NCI-H2196 treated with DMSO at 0.1 percent for 48 hours (cell line): ENCODE results near the gene ADGB.

Source experiments
- DNase-seq: peaks from one replicate; lab custom pipeline; 2025; ENCODE audit not compliant: unreplicated experiment; lab: John Stamatoyannopoulos, UW

Gene ADGB

GRCh38 chr6:146859795-146860495 lies 261.2 kb downstream of the ADGB start:
- DNase-seq = no peak

GRCh38 chr6:146860583-146860982 lies 261.8 kb downstream of the ADGB start:
- no peak for DNase-seq

GRCh38 chr6:146861029-146861563 lies 262.3 kb downstream of the ADGB start:
- no peak for DNase-seq

- no peak for DNase-seq
Observed at GRCh38 chr6:146861716-146862115, 262.9 kb downstream of the ADGB start.

GRCh38 chr6:146862508-146862919 lies 263.7 kb downstream of the ADGB start:
- DNase-seq = no peak

GRCh38 chr6:146864300-146864699 lies 265.5 kb downstream of the ADGB start:
- DNase-seq = no peak

- no peak for DNase-seq
Observed at GRCh38 chr6:146864885-146865284, 266.1 kb downstream of the ADGB start.
